Uterus (tissue), 4 donors: ENCODE measurements around the gene SUFU. TPM values are rescaled to one million over a fixed set of nuclear protein-coding genes. Genes with fewer than 3 reads are reported as not detected.
A peak's percentile ranks its signal among the peaks of the same experiment; 100 is the strongest.
"Not testable (repeated sequence)": the region's sequence is repeated elsewhere in the genome, so short reads cannot be mapped to it uniquely, and the experiment has no call there.

Source experiments
- DNase-seq, 2 donors: peaks; one replicate each; pipeline ENCODE4 v3.0.0-alpha.2; 2019 to 2020
- H3K27ac ChIP-seq, 2 donors: fragments of 200-600 bp; sonication (generic); 1 replicate in 1 of 2; 2 replicates in 1 of 2; pipeline ENCODE4 v1.5.1; 2016 to 2018
- H3K27me3 ChIP-seq, 2 donors: fragments of 200-600 bp; sonication (generic); one replicate each; pipeline ENCODE4 v1.5.1; 2018 to 2019; ENCODE audit warnings: control low read depth in 1 of 2
- H3K36me3 ChIP-seq, 2 donors: fragments of 200-600 bp; sonication (generic); one replicate each; pipeline ENCODE4 v1.5.1; 2019; ENCODE audit warnings: control low read depth in 1 of 2
- H3K4me1 ChIP-seq, 2 donors: fragments of 200-600 bp; sonication (generic); one replicate each; pipeline ENCODE4 v1.5.1; 2018 to 2019; ENCODE audit warnings: control low read depth in 1 of 2
- H3K4me3 ChIP-seq, 2 donors: fragments of 200-600 bp; sonication (generic); 1 replicate in 1 of 2; 2 replicates in 1 of 2; pipeline ENCODE4 v1.5.1; 2018 to 2019; ENCODE audit warnings: mild to moderate bottlenecking in 1 of 2
- H3K9me3 ChIP-seq, 2 donors: fragments of 200-600 bp; sonication (generic); one replicate each; pipeline ENCODE4 v1.5.1; 2019; ENCODE audit warnings: control low read depth in 1 of 2
- POLR2A ChIP-seq, 2 donors: fragments of 450-650 bp; IDR thresholded peaks; one replicate each; pipeline ENCODE4 v1.6.1; 2016; ENCODE audit warnings: antibody characterized with exemption in 2 of 2, mild to moderate bottlenecking in 1 of 2, moderate library complexity in 1 of 2
- intact Hi-C: fragments of 100-400 bp; cut with DNase I; formaldehyde crosslinking; loops from one replicate; pipeline ENCODE4 v1.15.1; 2023; ENCODE audit warnings: low total_unique reads
- total RNA-seq, 4 donors: library from RNA; depleted of rRNA in 3 of 4; stranded (reverse); fragments of >200 nt in 3 of 4; gene quantifications; one replicate each; pipeline versions ENCODE4 v1.1.0 to v1.2.4, GENCODE V29; 2014 to 2023
- TF ChIP-seq, protein P1 (sequence below), 4 experiments: fragments of 200-600 bp in 2 of 4; fragments of 450-650 bp in 2 of 4; sonication (generic) in 2 of 4; IDR thresholded peaks; one replicate each; pipeline ENCODE4 v1.5.1; 2016 to 2019; ENCODE audit warnings: antibody characterized with exemption in 4 of 4, mild to moderate bottlenecking in 2 of 4, moderate library complexity in 1 of 4
- donor health status: DM: yes; HTN: yes; CAD: no.

The SUFU gene
- total RNA-seq: 10 to 100 TPM in 2 of 4 donors, 1 to 10 TPM in 2; 2.8 to 20.7 (median 12.3) TPM

DNA sequence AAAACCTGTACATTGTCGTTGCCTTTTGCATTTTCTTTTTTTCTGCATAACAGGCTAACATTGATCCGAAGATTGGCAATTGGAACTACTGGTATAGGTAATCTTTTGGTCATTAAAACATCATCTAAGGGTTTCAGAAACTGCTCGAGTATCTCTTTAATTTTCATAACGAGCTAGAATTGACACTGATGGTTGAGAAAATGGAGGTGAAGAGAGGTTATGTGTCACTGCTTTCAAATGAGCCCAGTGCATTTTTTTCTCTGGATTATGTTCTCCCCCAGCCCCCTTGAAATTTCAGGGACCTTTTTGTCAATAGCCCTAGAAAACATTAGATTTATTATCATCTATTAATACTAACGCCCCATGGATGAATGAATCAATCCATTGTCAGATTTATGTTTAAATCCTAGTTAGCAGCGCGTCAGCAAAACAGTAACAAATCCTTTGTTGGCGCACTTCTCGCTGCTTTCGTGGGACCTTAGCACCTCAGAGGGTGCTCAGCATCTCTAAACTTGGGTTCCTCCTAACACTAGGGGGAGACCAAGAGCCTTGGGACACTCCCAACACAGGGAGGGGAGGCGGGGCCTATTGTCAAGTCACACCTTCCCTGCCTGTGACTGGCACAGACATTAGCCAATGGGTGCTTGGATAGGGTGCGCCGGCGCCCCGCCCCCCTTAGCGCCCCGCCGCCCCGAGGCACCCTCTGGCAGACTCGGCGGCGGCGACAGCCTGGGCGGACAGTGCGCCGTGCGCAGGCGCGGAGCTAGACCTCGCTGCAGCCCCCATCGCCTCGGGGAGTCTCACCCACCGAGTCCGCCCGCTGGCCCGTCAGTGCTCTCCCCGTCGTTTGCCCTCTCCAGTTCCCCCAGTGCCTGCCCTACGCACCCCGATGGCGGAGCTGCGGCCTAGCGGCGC is at the start of gene SUFU:
TSS of gene SUFU (plus strand) at position 709 of the 915 bp plus-strand sequence. CDS start at position 890, 181 bp downstream.
- intact Hi-C loops: loop anchor here (10.0 kb wide), 1 partner anchor 81 kb away; no protein-coding TSS in a partner anchor
- Histone ChIP-seq H3K27ac (peak within 1 kb of the TSS; percentile 87 to 95), H3K4me1 (no peaks in the 10 kb centered on the region), H3K36me3 (no peaks in the 10 kb centered on the region), H3K9me3 (no peaks in the 10 kb centered on the region), H3K4me3 (peak within 1 kb of the TSS; percentile 95 to 99), H3K27me3 (no peaks in the 10 kb centered on the region)
- DNase-seq: peak; percentile 98 to 99
- TF ChIP-seq, protein P1, sequence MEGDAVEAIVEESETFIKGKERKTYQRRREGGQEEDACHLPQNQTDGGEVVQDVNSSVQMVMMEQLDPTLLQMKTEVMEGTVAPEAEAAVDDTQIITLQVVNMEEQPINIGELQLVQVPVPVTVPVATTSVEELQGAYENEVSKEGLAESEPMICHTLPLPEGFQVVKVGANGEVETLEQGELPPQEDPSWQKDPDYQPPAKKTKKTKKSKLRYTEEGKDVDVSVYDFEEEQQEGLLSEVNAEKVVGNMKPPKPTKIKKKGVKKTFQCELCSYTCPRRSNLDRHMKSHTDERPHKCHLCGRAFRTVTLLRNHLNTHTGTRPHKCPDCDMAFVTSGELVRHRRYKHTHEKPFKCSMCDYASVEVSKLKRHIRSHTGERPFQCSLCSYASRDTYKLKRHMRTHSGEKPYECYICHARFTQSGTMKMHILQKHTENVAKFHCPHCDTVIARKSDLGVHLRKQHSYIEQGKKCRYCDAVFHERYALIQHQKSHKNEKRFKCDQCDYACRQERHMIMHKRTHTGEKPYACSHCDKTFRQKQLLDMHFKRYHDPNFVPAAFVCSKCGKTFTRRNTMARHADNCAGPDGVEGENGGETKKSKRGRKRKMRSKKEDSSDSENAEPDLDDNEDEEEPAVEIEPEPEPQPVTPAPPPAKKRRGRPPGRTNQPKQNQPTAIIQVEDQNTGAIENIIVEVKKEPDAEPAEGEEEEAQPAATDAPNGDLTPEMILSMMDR (IDR thresholded peaks at IDR 0.05): peak; percentile 85 to 93 (median 90)
- peak; percentile 67 to 79 for TF ChIP-seq POLR2A (IDR thresholded peaks at IDR 0.05)

DNA sequence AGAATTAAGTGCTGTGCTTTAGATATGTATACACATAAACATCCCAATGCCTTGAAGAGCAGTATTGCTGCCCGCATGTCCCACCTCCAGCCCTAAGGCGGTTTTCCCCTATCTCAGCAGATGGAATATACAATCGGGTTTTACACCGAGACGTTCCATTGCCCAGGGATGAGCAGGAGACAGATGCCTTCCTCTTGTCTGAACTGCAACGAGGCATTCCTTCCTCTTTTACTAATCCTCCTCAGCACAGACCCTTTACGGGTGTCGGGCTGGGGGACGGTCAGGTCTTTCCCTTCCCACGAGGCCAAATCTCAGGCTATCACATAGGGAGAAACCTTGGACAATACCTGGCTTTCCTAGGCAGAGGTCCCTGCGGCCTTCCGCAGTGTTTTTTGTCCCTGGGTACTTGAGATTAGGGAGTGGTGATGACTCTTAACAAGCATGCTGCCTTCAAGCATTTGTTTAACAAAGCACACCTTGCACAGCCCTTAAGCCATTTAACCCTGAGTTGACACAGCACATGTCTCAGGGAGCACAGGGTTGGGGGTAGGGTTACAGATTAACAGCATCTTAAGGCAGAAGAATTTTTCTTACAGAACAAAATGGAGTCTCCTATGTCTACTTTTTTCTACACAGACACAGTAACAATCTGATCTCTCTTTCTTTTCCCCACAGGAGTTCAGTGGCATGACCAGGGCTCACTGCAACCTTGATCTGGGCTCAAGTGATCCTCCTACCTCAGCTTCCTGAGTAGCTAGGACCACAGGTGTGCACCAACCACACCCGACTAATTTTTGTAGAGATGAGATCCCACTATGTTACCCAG is 48.9 kb upstream of the SUFU start:
- intact Hi-C loops: not testable (repeated sequence)

DNA sequence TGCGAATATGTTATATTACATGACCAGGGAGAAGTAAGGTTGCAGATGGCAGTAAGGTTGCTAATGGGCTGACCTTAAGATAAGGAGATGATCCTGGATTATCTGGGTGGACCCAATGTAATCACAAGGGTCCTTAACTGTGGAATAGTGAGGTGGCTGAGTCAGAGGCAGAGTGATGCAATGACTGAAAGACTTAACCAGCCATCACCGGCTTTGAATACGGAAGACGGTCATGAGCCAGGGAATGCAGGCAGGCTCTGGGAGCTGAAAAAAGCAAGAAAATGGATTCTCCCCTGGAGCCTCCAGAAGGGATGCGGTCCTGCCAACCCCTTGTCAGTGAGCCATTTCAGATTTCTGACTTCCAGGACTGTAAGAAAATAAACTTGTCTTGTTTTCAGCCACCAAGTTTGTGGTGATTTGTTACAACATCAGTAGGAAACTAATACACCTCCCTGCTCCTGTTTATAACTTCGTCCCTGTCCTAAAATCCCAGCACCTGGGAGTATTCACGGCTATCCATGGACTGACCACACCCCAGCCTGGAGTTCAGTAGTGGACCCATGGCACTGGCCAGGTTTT is 47.8 kb upstream of the SUFU start:
- no peak for TF ChIP-seq POLR2A (IDR thresholded peaks at IDR 0.05)
- TF ChIP-seq, protein P1 (IDR thresholded peaks at IDR 0.05): no peak
- Histone ChIP-seq H3K27me3 (no peaks in the 10 kb centered on the region), H3K9me3 (no peaks in the 10 kb centered on the region), H3K4me3 (no peak overlapping the region), H3K36me3 (no peaks in the 10 kb centered on the region), H3K4me1 (peaks cover 0 to 4% of the 10 kb centered on the region in 2 donors), H3K27ac (no peak overlapping the region)
- intact Hi-C loops: no loop called here
- DNase-seq: no peak

More for the DNA sequence above, 48.9 kb upstream of the SUFU start:
- DNase-seq, H3K9me3 ChIP-seq, H3K4me3 ChIP-seq, H3K27ac ChIP-seq, H3K27me3 ChIP-seq, H3K4me1 ChIP-seq, H3K36me3 ChIP-seq: not testable (repeated sequence)

GRCh38 chr10:102457591-102458150 is 46.1 kb upstream of the SUFU start:
- intact Hi-C loops: no loop called here
- Histone ChIP-seq H3K36me3 (no peaks in the 10 kb centered on the region), H3K27me3 (no peaks in the 10 kb centered on the region), H3K4me3 (no peak overlapping the region), H3K9me3 (no peaks in the 10 kb centered on the region), H3K27ac (no peak overlapping the region), H3K4me1 (peaks cover 0 to 4% of the 10 kb centered on the region in 2 donors)
- no peak for TF ChIP-seq POLR2A (IDR thresholded peaks at IDR 0.05)
- TF ChIP-seq, protein P1 (IDR thresholded peaks at IDR 0.05): no peak
- no peak for DNase-seq

- intact Hi-C loops: no loop called here
- no peak for DNase-seq
- Histone ChIP-seq H3K27me3 (no peaks in the 10 kb centered on the region), H3K9me3 (no peaks in the 10 kb centered on the region), H3K4me1 (peaks cover 0 to 4% of the 10 kb centered on the region in 2 donors), H3K4me3 (no peak overlapping the region), H3K27ac (no peak overlapping the region), H3K36me3 (no peaks in the 10 kb centered on the region)
- no peak for TF ChIP-seq POLR2A (IDR thresholded peaks at IDR 0.05)
- TF ChIP-seq, protein P1 (IDR thresholded peaks at IDR 0.05): no peak
These were observed 45.1 kb upstream of the SUFU start for GRCh38 chr10:102458656-102459055.
